K562 (cell line): ENCODE results near the gene MAP3K15. TPM values are rescaled to one million over a fixed set of nuclear protein-coding genes. Genes with fewer than 3 reads are reported as not detected.

Experiments
- CBFA2T2 ChIP-seq: fragments of 450-650 bp; conservative IDR thresholded peaks from 2 replicates; pipeline ENCODE4 v1.6.1; 2017; ENCODE audit warnings: mild to moderate bottlenecking
- E2F6 ChIP-seq, 2 experiments: IDR thresholded peaks; 2 replicates each; pipeline ENCODE4 v1.6.1; 2011; ENCODE audit warnings: borderline replicate concordance in 1 of 2, control low read depth in 1 of 2, low read depth in 1 of 2, low read length in 1 of 2, mild to moderate bottlenecking in 1 of 2, mixed read lengths in 1 of 2, moderate library complexity in 1 of 2; ENCODE audit not compliant: insufficient read depth in 1 of 2, insufficient read length in 1 of 2, poor library complexity in 1 of 2, severe bottlenecking in 1 of 2; ENCODE audit errors: extremely low read depth in 1 of 2
- ETV5 ChIP-seq: sonication (generic); formaldehyde crosslinking; IDR thresholded peaks from 2 replicates; pipeline ENCODE4 v1.4.0; 2020; ENCODE audit warnings: low read depth, mild to moderate bottlenecking, missing genetic modification reagents
- MNT ChIP-seq, 2 experiments: fragments of 450-650 bp; conservative IDR thresholded peaks; 2 replicates each; pipeline ENCODE4 v1.6.1; 2017; ENCODE audit warnings: mild to moderate bottlenecking in 2 of 2, moderate library complexity in 2 of 2
- NUFIP1 ChIP-seq: fragments of 450-650 bp; IDR thresholded peaks from 2 replicates; pipeline ENCODE4 v1.6.1; 2018; ENCODE audit not compliant: partially characterized antibody
- POLR3A ChIP-seq: IDR thresholded peaks from 2 replicates; pipeline ENCODE4 v1.6.1; 2011; ENCODE audit warnings: borderline replicate concordance, mild to moderate bottlenecking, moderate library complexity; ENCODE audit not compliant: insufficient read length, insufficient read depth; ENCODE audit errors: extremely low read depth
- TBL1XR1 ChIP-seq, 2 experiments: IDR thresholded peaks; 2 replicates each; pipeline ENCODE4 v1.6.1; 2012; ENCODE audit warnings: improper control_type of control experiment in 2 of 2, low read length in 2 of 2, mild to moderate bottlenecking in 1 of 2
- TCF3 ChIP-seq: sonication (generic); formaldehyde crosslinking; IDR thresholded peaks from 2 replicates; pipeline ENCODE4 v1.4.0; 2020; ENCODE audit warnings: mild to moderate bottlenecking, missing genetic modification reagents
- TFE3 ChIP-seq: fragments of 450-650 bp; formaldehyde crosslinking; IDR thresholded peaks from 2 replicates; pipeline ENCODE4 v1.4.0; 2020; ENCODE audit warnings: mild to moderate bottlenecking, mixed read lengths
- TRIM25 ChIP-seq: fragments of 450-650 bp; IDR thresholded peaks from 2 replicates; pipeline ENCODE4 v1.7.0; 2016; ENCODE audit warnings: borderline replicate concordance
- ZNF146 ChIP-seq: IDR thresholded peaks from one replicate; pipeline ENCODE4 v1.6.1; 2018; ENCODE audit warnings: missing compliant biosample characterization; ENCODE audit not compliant: unreplicated experiment
- polyA plus RNA-seq, 8 experiments: library from polyadenylated mRNA; depleted of rRNA in 4 of 8; stranded (reverse) in 5 of 8; unstranded in 3 of 8; fragments of >200 nt; fragmentation: Nextera tagmentation in 2 of 8; fragmentation: Illumina TruSeq in 1 of 8; extraction: Ambion mirVana in 2 of 8; extraction: Trizol in 1 of 8; gene quantifications; 2 replicates each; pipeline versions ENCODE4 v1.2.1 to v1.2.3, GENCODE V29; 2011 to 2014; ENCODE audit warnings: inconsistent platforms in 1 of 8, missing spikeins in 1 of 8
- total RNA-seq, 7 experiments: library from RNA; depleted of rRNA in 6 of 7; stranded (reverse); fragments of >200 nt in 6 of 7; fragmentation: Illumina TruSeq in 2 of 7; extraction: Trizol in 2 of 7; gene quantifications; 2 replicates each; pipeline versions ENCODE4 v1.2.1 to v1.2.3, GENCODE V29; 2011 to 2021; ENCODE audit warnings: low replicate concordance in 1 of 7
- TF ChIP-seq, protein P1 (sequence below): fragments of 450-650 bp; conservative IDR thresholded peaks from 2 replicates; pipeline ENCODE4 v1.6.1; 2016; ENCODE audit warnings: missing genetic modification characterization, low read depth, mild to moderate bottlenecking, missing compliant biosample characterization, moderate library complexity
- TF ChIP-seq, protein P2 (sequence below), 2 experiments: fragments of 200-800 bp in 1 of 2; sonication (Bioruptor generic) in 1 of 2; sonication (generic) in 1 of 2; formaldehyde crosslinking in 1 of 2; IDR thresholded peaks in 1 of 2; conservative IDR thresholded peaks in 1 of 2; 2 replicates each; pipeline versions ENCODE4 v1.5.0 to v1.6.1; 2016 to 2020; ENCODE audit warnings: missing compliant biosample characterization in 1 of 2, missing genetic modification characterization in 1 of 2, missing genetic modification reagents in 1 of 2

The MAP3K15 gene
- total and polyA plus RNA-seq, 9 of the 15 experiments (the other 6 are each of a cell fraction or from before 2014, with no cell fraction given) = 0.03 to 0.29 (median 0.14) TPM; not detected in 5

DNA sequence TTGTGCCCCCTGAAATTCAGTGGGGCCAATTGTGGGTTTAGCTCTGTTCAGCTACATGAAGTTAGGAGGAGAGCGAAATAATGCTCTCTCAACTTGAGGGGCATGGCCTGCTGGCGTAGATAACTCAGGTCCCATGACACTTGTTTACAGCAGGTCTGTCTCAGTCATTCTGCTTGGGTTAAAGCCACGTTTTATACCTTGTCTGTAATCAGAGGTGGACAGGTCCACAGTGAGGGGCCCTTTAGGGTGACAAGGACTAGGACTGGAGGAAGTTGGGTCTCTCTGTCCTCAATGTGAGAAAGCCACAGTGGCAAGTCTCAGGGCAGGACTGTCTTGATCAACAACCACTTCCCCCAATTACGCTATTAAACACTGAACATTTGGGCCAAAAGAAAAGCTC is 122.6 kb downstream of the MAP3K15 start (continued):
- no peak for TF ChIP-seq NUFIP1
- TF ChIP-seq, protein P1, sequence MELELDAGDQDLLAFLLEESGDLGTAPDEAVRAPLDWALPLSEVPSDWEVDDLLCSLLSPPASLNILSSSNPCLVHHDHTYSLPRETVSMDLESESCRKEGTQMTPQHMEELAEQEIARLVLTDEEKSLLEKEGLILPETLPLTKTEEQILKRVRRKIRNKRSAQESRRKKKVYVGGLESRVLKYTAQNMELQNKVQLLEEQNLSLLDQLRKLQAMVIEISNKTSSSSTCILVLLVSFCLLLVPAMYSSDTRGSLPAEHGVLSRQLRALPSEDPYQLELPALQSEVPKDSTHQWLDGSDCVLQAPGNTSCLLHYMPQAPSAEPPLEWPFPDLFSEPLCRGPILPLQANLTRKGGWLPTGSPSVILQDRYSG = 0 out of 2 replicates have a peak, but pooled peaks have one; percentile 20
- no peak for TF ChIP-seq TRIM25
- TF ChIP-seq TFE3 (CRISPR knock-in tag) = peak; percentile 35; the same call in 1 of the 2 replicates
- TF ChIP-seq TCF3 = peak; percentile 60
- no peak for TF ChIP-seq TBL1XR1 (IDR thresholded peaks at IDR 0.05; ENCODE audit: low read length in 2 of 2)
- TF ChIP-seq POLR3A = no peak
- TF ChIP-seq, protein P2, sequence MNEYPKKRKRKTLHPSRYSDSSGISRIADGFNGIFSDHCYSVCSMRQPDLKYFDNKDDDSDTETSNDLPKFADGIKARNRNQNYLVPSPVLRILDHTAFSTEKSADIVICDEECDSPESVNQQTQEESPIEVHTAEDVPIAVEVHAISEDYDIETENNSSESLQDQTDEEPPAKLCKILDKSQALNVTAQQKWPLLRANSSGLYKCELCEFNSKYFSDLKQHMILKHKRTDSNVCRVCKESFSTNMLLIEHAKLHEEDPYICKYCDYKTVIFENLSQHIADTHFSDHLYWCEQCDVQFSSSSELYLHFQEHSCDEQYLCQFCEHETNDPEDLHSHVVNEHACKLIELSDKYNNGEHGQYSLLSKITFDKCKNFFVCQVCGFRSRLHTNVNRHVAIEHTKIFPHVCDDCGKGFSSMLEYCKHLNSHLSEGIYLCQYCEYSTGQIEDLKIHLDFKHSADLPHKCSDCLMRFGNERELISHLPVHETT (CRISPR knock-in tag; conservative IDR thresholded peaks at IDR 0.05 in 1 of 2, IDR thresholded peaks at IDR 0.05 in 1 of 2) = 0 out of 4 replicates have a peak, but pooled peaks of 1 of the 2 experiments have one; percentile 36
- peak; percentile 66 for TF ChIP-seq CBFA2T2
- no peak for TF ChIP-seq ZNF146 (CRISPR knock-in tag)
- TF ChIP-seq ETV5 (CRISPR knock-in tag) = no peak
- peak in 1 of 2 experiments; percentile 42; a peak in 1 of 4 replicates for TF ChIP-seq MNT (conservative IDR thresholded peaks at IDR 0.05)
- TF ChIP-seq E2F6 (IDR thresholded peaks at IDR 0.05; ENCODE audit: borderline replicate concordance in 1 of 2, extremely low read depth in 1 of 2, insufficient read depth in 1 of 2, insufficient read length in 1 of 2, low read depth in 1 of 2, low read length in 1 of 2, poor library complexity in 1 of 2, severe bottlenecking in 1 of 2) = peak in 1 of 2 experiments; percentile 17
